ENCODE data around the gene ADGRL1.

ADGRL1 gene

GRCh38 chr19:14107581-14108461, 98.1 kb downstream of the ADGRL1 start:
- no peak for TF ChIP-seq CTCF (conservative IDR thresholded peaks at IDR 0.05; ENCODE audit: low read length)
- DNase-seq (ENCODE audit: low read depth) = no peak
- no peak overlapping the region for H3K4me3 ChIP-seq (ENCODE audit: low read length)

- H3K4me3 ChIP-seq (ENCODE audit: low read length) = no peak overlapping the region
- DNase-seq (ENCODE audit: low read depth) = no peak
- TF ChIP-seq CTCF (conservative IDR thresholded peaks at IDR 0.05; ENCODE audit: low read length) = no peak
Measured at GRCh38 chr19:14106840-14107239, 99.1 kb downstream of the ADGRL1 start.

GRCh38 chr19:14105680-14106079, 100.3 kb downstream of the ADGRL1 start:
- TF ChIP-seq CTCF (conservative IDR thresholded peaks at IDR 0.05; ENCODE audit: low read length) = no peak
- no peak for DNase-seq (ENCODE audit: low read depth)

GRCh38 chr19:14103310-14103709, 102.7 kb downstream of the ADGRL1 start:
- no peak overlapping the region for H3K4me3 ChIP-seq (ENCODE audit: low read length)
- no peak for DNase-seq (ENCODE audit: low read depth)
- no peak for TF ChIP-seq CTCF (conservative IDR thresholded peaks at IDR 0.05; ENCODE audit: low read length)

More at GRCh38 chr19:14105680-14106079, 100.3 kb downstream of the ADGRL1 start:
- H3K4me3 ChIP-seq (ENCODE audit: low read length) = no peak overlapping the region

GRCh38 chr19:14102756-14103155, 103.2 kb downstream of the ADGRL1 start:
- H3K4me3 ChIP-seq (ENCODE audit: low read length) = no peak overlapping the region
- DNase-seq (ENCODE audit: low read depth) = no peak
- no peak for TF ChIP-seq CTCF (conservative IDR thresholded peaks at IDR 0.05; ENCODE audit: low read length)

- no peak overlapping the region for H3K4me3 ChIP-seq (ENCODE audit: low read length)
- TF ChIP-seq CTCF (conservative IDR thresholded peaks at IDR 0.05; ENCODE audit: low read length) = no peak
- no peak for DNase-seq (ENCODE audit: low read depth)
Measured at GRCh38 chr19:14102102-14102696, 103.8 kb downstream of the ADGRL1 start.

Data from AG10803 (cell line).